Measurements from ENCODE around the gene ACBD4. TPM values are rescaled to one million over a fixed set of nuclear protein-coding genes. Genes with fewer than 3 reads are reported as not detected.

Gene ACBD4
- total and polyA plus RNA-seq, 2 of the 13 experiments (the other 11 are each of a cell fraction or from before 2014, with no cell fraction given): 16.1 to 26.9 TPM

DNA sequence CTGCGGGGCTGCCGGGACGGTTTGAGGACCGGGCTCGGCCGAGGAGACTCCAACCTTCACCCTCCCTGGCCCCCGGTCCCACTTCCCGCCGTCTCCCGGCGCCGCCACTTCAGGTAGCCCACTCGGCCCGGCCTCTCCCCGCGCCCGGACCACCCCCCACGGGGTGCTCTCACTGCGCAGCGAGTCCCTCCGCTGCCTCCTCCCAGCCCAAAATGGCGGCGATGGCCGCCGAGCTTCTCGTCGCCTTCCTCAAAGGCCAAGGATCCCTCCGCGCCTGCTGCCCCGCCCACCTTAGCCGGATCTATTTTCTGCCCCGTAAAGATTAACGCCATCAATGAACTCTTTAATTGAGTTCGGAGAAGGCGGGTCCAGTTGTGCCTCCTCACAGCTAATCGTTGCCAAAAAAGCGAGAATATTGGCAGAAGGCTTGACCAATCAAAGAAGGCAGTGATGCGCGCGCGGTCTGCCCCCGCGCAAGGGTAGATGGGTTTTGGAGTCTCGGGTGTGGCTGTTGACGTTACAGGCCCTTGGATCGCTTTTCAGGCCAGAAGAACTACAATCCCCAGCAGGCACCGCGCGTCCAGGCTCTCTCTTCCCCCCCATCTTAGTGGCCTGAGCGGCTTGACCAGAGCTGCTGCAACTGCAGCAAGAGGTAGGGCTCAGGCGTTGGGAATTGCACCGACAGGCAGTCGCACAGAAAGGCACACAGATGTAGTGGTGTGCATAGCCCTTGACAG is 26.0 kb downstream of the ACBD4 start, which contains the start of gene HEXIM2 (continued):
- TF ChIP-seq, protein P1, sequence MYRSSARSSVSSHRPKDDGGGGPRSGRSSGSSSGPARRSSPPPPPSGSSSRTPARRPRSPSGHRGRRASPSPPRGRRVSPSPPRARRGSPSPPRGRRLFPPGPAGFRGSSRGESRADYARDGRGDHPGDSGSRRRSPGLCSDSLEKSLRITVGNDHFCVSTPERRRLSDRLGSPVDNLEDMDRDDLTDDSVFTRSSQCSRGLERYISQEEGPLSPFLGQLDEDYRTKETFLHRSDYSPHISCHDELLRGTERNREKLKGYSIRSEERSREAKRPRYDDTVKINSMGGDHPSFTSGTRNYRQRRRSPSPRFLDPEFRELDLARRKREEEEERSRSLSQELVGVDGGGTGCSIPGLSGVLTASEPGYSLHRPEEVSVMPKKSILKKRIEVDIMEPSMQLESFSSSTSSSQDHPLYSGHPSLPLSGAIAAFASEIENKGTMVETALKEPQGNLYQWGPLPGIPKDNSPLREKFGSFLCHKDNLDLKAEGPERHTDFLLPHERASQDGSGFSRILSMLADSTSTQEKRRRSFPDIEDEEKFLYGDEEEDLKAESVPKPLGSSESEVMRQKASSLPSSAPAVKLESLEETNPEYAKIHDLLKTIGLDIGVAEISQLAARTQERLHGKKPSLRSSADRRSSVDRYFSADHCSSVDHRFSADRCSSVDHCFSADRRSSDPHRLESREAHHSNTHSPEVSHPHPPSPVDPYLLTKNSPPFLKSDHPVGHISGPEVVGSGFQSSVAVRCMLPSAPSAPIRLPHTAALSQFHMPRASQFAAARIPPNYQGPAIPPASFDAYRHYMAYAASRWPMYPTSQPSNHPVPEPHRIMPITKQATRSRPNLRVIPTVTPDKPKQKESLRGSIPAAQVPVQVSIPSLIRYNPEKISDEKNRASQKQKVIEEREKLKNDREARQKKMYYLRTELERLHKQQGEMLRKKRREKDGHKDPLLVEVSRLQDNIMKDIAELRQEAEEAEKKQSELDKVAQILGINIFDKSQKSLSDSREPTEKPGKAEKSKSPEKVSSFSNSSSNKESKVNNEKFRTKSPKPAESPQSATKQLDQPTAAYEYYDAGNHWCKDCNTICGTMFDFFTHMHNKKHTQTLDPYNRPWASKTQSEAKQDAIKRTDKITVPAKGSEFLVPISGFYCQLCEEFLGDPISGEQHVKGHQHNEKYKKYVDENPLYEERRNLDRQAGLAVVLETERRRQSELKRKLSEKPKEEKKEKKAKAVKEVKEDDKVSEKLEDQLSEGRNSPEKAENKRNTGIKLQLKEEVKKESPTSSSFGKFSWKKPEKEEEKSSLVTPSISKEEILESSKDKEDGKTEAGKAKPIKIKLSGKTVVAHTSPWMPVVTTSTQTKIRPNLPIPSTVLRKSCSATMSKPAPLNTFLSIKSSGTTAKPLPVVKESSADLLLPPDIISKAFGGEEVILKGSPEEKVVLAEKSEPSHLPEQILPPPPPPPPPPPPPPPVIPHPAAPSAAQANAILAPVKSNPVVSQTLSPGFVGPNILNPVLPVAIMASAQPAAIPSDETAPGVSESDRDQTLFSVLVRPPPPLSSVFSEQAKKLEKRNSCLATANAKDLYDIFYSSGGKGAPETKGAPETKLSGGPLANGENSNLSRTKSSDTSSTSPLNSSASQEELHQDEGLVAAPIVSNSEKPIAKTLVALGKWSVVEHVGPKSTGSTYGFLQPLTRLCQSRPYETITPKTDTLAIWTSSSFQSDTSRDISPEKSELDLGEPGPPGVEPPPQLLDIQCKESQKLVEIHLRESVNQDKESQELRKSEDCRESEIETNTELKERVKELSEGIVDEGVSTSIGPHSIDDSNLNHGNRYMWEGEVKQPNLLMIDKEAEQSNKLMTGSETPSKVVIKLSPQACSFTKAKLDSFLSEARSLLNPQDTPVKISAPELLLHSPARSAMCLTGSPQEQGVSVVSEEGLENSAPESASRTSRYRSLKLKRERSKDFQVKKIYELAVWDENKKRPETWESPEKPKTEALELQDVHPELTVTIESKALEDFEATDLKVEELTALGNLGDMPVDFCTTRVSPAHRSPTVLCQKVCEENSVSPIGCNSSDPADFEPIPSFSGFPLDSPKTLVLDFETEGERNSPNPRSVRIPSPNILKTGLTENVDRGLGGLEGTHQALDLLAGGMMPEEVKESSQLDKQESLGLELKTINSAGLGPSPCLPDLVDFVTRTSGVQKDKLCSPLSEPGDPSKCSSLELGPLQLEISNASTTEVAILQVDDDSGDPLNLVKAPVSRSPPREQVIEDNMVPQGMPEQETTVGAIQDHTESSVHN (CRISPR knock-in tag; IDR thresholded peaks at IDR 0.05): no peak
- TF ChIP-seq ZNF644 (CRISPR knock-in tag; IDR thresholded peaks at IDR 0.05; ENCODE audit: low read depth): peak; percentile 53
- peak; percentile 27; the same call in 1 of the 2 replicates for TF ChIP-seq ZNF598 (CRISPR knock-in tag; IDR thresholded peaks at IDR 0.05; ENCODE audit: borderline replicate concordance)
- peak; percentile 91 for TF ChIP-seq KAT8 (CRISPR knock-in tag; IDR thresholded peaks at IDR 0.05)
- TF ChIP-seq ELF1 (CRISPR knock-in tag; IDR thresholded peaks at IDR 0.05): peak; percentile 80
- TF ChIP-seq ZSCAN21 (CRISPR knock-in tag; IDR thresholded peaks at IDR 0.05; ENCODE audit: borderline replicate concordance): no peak
- 0 out of 2 replicates have a peak, but pooled peaks have one; percentile 4 for TF ChIP-seq ZNF451 (CRISPR knock-in tag; IDR thresholded peaks at IDR 0.05)
- TF ChIP-seq ZFP90 (CRISPR knock-in tag; IDR thresholded peaks at IDR 0.05; ENCODE audit: borderline replicate concordance): no peak; the same call in 1 of the 2 replicates
- peak; percentile 37; the same call in 1 of the 2 replicates for TF ChIP-seq TCF7 (IDR thresholded peaks at IDR 0.05; ENCODE audit: low read depth)
- TF ChIP-seq TEAD3 (CRISPR knock-in tag; optimal IDR thresholded peaks at IDR 0.05; ENCODE audit: borderline replicate concordance): no peak
- TF ChIP-seq MIXL1 (CRISPR knock-in tag; IDR thresholded peaks at IDR 0.05): peak; percentile 97
- TF ChIP-seq KLF6 (CRISPR knock-in tag; IDR thresholded peaks at IDR 0.05): peak; percentile 89
- TF ChIP-seq, protein P2, sequence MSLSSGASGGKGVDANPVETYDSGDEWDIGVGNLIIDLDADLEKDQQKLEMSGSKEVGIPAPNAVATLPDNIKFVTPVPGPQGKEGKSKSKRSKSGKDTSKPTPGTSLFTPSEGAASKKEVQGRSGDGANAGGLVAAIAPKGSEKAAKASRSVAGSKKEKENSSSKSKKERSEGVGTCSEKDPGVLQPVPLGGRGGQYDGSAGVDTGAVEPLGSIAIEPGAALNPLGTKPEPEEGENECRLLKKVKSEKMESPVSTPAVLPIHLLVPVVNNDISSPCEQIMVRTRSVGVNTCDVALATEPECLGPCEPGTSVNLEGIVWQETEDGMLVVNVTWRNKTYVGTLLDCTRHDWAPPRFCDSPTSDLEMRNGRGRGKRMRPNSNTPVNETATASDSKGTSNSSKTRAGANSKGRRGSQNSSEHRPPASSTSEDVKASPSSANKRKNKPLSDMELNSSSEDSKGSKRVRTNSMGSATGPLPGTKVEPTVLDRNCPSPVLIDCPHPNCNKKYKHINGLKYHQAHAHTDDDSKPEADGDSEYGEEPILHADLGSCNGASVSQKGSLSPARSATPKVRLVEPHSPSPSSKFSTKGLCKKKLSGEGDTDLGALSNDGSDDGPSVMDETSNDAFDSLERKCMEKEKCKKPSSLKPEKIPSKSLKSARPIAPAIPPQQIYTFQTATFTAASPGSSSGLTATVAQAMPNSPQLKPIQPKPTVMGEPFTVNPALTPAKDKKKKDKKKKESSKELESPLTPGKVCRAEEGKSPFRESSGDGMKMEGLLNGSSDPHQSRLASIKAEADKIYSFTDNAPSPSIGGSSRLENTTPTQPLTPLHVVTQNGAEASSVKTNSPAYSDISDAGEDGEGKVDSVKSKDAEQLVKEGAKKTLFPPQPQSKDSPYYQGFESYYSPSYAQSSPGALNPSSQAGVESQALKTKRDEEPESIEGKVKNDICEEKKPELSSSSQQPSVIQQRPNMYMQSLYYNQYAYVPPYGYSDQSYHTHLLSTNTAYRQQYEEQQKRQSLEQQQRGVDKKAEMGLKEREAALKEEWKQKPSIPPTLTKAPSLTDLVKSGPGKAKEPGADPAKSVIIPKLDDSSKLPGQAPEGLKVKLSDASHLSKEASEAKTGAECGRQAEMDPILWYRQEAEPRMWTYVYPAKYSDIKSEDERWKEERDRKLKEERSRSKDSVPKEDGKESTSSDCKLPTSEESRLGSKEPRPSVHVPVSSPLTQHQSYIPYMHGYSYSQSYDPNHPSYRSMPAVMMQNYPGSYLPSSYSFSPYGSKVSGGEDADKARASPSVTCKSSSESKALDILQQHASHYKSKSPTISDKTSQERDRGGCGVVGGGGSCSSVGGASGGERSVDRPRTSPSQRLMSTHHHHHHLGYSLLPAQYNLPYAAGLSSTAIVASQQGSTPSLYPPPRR (CRISPR knock-in tag; IDR thresholded peaks at IDR 0.05; ENCODE audit: borderline replicate concordance): no peak; the same call in 1 of the 2 replicates
- peak; percentile 99; the same call in 1 of the 2 replicates for TF ChIP-seq PCBP1 (IDR thresholded peaks at IDR 0.05; ENCODE audit: borderline replicate concordance, low read depth, low read length)
- TF ChIP-seq ZNF652 (CRISPR knock-in tag; IDR thresholded peaks at IDR 0.05; ENCODE audit: borderline replicate concordance, low read depth): peak; percentile 67; the same call in 1 of the 2 replicates
- TF ChIP-seq ZNF230 (CRISPR knock-in tag; IDR thresholded peaks at IDR 0.05): peak; percentile 93
